ENCODE data around the gene GIMAP6. TPM values are rescaled to one million over a fixed set of nuclear protein-coding genes. Genes with fewer than 3 reads are reported as not detected.
"Not testable (repeated sequence)": the region's sequence is repeated elsewhere in the genome, so short reads cannot be mapped to it uniquely, and the experiment has no call there.

GIMAP6 gene
- total RNA-seq, 1 donor from 2014 or later, result 69.3 TPM

DNA sequence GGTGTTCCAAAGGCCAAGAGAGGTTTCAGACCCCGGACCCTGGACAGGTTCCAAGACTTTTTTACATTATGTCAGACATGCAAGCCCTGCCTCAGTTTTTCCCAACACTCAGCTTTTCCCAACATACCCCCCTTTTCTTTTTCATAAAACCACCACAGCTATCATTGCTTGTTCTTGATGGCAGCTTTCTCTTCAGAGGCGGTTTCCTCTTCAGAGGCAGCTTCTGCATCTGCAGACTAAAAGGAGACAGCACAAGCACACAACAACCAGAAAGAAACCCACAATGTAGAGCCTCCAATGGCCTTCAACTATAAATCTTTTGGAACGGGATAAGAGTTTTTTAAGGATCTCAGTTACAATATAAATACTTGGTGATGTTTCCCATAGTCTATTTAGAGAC is 19.3 kb downstream of the GIMAP6 start:
- no peak for DNase-seq
- ATAC-seq, result no peak
- intact Hi-C loops (cut with DNase I), result no loop called here
- H3K4me3 ChIP-seq, result no peak overlapping the region
- H3K27me3 ChIP-seq (ENCODE audit: low read depth), result no peaks in the 10 kb centered on the region
- no peaks in the 10 kb centered on the region for H3K9me3 ChIP-seq
- H3K27ac ChIP-seq, result no peak overlapping the region
- no peaks in the 10 kb centered on the region for H3K4me1 ChIP-seq
- TF ChIP-seq, protein P1, sequence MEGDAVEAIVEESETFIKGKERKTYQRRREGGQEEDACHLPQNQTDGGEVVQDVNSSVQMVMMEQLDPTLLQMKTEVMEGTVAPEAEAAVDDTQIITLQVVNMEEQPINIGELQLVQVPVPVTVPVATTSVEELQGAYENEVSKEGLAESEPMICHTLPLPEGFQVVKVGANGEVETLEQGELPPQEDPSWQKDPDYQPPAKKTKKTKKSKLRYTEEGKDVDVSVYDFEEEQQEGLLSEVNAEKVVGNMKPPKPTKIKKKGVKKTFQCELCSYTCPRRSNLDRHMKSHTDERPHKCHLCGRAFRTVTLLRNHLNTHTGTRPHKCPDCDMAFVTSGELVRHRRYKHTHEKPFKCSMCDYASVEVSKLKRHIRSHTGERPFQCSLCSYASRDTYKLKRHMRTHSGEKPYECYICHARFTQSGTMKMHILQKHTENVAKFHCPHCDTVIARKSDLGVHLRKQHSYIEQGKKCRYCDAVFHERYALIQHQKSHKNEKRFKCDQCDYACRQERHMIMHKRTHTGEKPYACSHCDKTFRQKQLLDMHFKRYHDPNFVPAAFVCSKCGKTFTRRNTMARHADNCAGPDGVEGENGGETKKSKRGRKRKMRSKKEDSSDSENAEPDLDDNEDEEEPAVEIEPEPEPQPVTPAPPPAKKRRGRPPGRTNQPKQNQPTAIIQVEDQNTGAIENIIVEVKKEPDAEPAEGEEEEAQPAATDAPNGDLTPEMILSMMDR (IDR thresholded peaks at IDR 0.05), result no peak
- no peaks in the 10 kb centered on the region for H3K36me3 ChIP-seq

DNA sequence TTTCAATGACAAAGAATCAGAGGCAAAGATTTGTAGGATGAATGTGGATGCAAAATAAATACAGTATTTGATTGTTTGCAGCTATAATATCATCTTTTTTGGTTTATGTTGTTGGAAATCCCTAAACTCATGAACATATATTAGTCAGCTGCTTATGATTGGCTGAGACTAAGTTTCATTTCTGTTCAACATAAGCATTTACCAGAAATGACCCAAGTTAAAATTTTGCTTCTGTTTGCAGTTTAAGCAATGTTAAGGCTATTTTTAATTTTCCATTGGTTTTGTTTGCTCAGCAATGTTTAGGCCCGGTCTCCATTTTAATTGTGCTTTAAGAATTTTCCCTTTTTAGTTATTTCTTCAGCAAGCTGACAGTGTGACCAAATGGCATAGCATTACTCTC is 22.0 kb downstream of the GIMAP6 start:
- intact Hi-C loops (cut with DNase I), result no loop called here
- ATAC-seq (no peak), DNase-seq (no peak)
- Histone ChIP-seq H3K9me3 (no peaks in the 10 kb centered on the region), H3K4me3 (no peak overlapping the region), H3K27ac (no peak overlapping the region), H3K27me3 (ENCODE audit: low read depth) (no peaks in the 10 kb centered on the region), H3K36me3 (no peaks in the 10 kb centered on the region), H3K4me1 (no peaks in the 10 kb centered on the region)
- TF ChIP-seq, protein P1 (IDR thresholded peaks at IDR 0.05), result no peak

DNA sequence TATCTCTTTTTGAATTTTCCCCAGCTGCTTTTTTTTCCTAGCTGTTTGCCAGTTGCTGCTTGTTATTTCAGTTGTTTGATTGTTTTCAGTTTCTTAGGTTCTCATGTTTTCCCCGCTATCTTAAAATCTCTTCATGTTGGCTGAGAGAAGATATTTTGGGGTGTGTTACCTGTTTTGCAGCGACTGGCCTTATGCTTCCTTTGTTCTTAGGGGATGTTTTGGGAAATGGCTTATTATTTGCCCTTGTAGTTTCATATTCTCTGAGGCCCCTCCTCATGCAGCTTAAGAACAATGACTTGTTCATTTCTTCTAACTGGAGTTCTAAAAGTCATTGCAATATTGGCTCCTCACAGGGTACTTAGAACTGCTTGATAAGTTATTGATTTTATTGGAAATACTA is 28.6 kb downstream of the GIMAP6 start:
- intact Hi-C loops (cut with DNase I); H3K27me3 ChIP-seq (ENCODE audit: low read depth); H3K36me3 ChIP-seq; ATAC-seq; H3K27ac ChIP-seq; H3K9me3 ChIP-seq; DNase-seq; H3K4me1 ChIP-seq; H3K4me3 ChIP-seq: not testable (repeated sequence)

DNA sequence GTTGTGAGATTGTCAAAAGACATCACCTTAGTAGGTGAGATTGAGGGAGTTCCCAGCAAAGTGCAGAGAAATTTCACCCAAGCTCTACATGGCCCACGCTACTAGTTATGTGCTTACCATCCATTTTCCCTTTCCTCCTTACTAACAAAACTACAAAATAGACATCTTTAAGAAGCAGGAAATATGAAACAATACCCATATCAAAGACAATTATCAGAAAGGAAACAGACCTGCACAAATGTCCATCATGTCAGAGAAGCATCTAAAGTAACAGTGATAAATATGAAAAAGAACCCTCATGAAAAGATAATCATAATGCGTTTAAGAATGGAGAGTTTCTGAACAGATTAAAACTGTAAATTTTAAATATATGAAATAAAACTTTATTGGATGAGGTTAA is 36.8 kb downstream of the GIMAP6 start:
- DNase-seq (no peak), ATAC-seq (no peak)
- H3K36me3 ChIP-seq, result no peaks in the 10 kb centered on the region
- no peaks in the 10 kb centered on the region for H3K4me1 ChIP-seq
- H3K27me3 ChIP-seq (ENCODE audit: low read depth), result no peaks in the 10 kb centered on the region
- H3K27ac ChIP-seq, result no peak overlapping the region
- intact Hi-C loops (cut with DNase I), result no loop called here
- TF ChIP-seq, protein P1 (IDR thresholded peaks at IDR 0.05), result no peak
- no peak overlapping the region for H3K4me3 ChIP-seq
- peaks cover 10% of the 10 kb centered on the region for H3K9me3 ChIP-seq

DNA sequence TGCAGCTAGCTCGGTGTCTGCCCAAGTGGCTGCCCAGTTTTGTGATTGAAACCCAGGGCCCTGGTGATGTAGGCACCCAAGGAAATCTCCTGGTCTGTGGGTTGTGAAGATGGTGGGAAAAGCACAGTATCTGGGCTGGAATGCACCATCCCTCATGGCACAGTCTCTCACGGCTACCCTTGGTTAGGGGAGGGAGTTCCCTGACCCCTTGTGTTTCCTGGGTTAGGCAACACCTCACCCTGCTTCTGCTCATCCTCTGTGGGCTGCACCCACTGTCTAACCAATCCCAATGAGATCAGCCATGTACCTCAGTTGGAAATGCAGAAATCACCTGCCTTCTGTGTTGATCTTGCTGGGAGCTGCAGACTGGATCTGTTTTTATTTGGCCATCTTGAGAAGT is 37.4 kb downstream of the GIMAP6 start:
- no peak for DNase-seq
- TF ChIP-seq, protein P1 (IDR thresholded peaks at IDR 0.05), result no peak
- Histone ChIP-seq H3K27me3 (ENCODE audit: low read depth) (no peaks in the 10 kb centered on the region), H3K36me3 (no peaks in the 10 kb centered on the region), H3K4me3 (no peak overlapping the region), H3K4me1 (no peaks in the 10 kb centered on the region), H3K9me3 (peaks cover 10% of the 10 kb centered on the region), H3K27ac (no peak overlapping the region)
- no peak for ATAC-seq
- intact Hi-C loops (cut with DNase I), result no loop called here

DNA sequence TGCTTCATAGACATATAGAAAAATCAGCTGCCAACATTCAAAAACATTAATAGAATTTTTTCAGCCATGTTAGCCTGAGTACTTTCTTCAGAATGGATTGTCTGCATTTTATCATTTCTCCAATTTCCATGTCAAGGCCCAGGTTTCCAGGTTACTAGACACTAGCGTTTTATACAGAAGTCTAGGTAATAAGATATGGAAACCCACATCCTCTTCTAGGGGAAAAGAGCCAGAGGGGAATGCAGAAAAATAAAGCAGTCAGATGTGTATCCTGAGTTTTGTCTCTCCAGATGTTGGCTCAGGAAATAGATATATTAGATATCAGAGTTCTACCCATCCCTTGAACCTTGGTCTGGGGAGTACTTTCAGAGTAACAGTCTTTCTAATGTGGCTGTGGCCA is 44.6 kb downstream of the GIMAP6 start:
- H3K4me1 ChIP-seq, result peaks cover 25% of the 10 kb centered on the region
- intact Hi-C loops (cut with DNase I), result no loop called here
- DNase-seq (no peak), ATAC-seq (no peak)
- H3K9me3 ChIP-seq, result peaks cover 3% of the 10 kb centered on the region
- no peak overlapping the region for H3K4me3 ChIP-seq
- H3K27ac ChIP-seq, result peak overlapping the region; percentile 69
- TF ChIP-seq, protein P1 (IDR thresholded peaks at IDR 0.05), result no peak
- H3K27me3 ChIP-seq (ENCODE audit: low read depth), result no peaks in the 10 kb centered on the region
- H3K36me3 ChIP-seq, result no peaks in the 10 kb centered on the region

Measured in lower lobe of right lung (tissue), 2 donors.